Measurements from ENCODE around the gene MTIF3.

The MTIF3 gene

DNA sequence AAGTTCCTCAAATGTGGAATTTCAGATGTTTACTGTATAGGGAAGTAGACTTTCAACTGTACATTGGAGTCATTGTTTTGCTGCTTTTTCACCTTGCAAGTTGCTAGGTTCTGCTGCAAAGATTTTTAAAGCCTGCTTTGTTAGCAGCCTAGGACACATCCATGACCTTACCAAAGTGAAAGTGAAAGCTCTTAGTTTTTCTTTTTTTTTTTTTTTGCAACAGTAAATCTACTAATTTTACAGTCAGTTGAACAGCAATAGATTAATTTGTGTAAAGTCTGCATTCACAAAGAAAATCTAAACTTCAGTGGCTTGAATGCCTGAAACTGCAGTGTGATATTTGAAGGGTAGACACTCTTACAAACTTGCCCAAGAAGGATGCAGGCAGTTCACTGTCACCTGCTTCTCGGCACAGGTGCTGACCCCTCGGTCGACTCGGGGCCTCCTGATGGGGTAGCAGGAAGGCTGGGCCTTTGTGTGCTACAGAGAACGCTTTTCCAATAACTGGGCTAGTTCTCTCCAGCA lies 5.0 kb upstream of the MTIF3 start:
- no peak for DNase-seq (ENCODE audit: low spot score)

DNA sequence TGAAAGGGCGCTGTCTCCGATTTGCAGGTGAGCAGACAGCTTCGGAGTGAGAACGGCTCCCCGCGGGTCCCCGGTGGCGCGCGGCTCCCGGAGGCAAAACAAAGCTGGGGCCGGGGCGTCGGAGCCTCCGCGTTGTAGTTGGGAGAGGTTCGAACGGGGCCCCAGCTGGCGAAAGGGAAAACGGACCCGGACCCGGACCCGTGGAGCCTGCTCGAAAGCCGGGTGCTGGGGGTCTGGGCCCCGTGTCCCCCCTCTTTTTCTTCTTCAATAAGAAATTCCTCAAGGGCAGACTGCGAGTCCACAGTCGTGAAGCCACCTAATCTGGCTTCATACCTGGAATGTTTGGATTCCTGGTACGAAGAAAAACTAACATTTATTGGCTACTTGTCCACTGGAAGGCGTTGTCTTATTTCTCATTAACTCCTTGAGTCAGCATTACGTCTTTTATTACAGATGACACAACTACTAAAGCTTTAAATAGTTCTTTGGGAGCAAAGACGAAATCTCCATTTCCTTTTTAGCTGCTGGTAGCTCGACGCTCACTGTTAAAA lies 632 bp upstream of the MTIF3 start:
- peak; percentile 27 for DNase-seq (ENCODE audit: low spot score)

DNA sequence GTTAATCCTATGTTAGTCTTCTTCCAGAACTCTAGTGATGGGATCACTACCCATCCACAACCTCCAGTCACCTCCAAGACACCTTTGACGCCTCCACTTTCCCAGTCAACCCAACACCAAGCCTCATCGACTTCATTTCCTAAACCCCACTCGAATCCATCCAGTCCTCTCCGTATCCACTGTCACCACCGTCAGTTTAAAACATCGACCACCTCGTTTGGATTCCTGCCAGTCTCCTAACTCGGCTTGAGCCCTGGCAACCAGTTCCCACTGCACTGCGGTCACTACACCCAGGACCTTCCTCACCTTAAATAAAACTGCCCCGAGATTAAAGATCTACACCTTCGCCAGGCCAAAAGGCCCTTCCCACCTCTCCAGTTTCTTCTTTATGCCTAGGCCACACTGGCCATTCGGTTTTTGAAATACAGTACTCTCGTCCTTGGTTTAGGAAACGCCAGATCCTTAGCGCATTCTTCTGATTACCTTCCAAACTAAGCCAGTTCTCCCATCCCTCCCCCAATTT lies 1.2 kb downstream of the MTIF3 start:
- DNase-seq (ENCODE audit: low spot score) = no peak

DNA sequence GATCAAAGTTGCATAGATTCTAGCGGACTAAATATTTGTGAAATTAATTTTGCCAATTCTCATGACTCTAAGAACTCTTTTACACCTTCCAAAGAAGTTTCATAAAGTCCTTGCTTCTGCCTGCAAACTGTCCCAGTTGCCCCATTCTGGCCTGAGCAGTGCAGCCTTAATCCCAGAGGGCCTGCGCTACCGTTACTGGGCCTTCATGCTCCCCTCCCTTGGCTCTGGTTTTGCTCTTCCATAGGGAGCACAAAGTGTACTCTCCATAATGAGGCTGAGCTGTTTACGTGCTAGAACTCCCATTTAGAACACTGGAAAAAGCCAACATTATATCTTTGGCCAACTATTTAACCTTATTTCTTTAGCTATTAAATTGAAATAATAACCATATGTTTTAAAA lies 2.1 kb downstream of the MTIF3 start:
- DNase-seq (ENCODE audit: low spot score) = no peak

DNA sequence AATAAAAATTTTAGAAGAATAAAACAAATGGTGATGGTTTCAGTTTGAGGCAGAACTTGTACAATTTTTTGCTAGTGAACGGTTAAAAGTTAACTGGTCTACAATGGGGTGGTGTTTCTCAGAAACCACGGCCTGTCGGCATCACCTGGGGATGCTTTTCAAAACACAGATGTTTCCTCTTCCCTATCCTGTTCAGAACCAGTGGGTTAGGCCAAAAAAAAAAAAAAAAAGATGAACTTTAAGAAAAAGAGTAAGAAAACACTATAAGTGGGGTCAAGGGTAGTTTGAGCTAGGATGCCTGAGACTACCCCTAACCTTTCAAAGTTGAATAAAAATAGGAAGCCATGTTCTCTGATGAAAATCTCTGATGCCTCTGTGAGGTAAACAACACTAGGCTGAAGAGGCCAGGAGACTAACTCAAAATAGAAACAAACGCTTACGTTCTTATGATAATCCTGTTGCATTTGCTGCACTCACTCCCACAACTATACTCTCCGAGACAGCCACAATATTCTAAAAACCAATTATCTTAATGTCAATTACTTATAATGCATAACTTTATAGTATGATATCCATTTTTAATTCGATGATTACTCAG lies 3.3 kb downstream of the MTIF3 start:
- DNase-seq (ENCODE audit: low spot score) = no peak

DNA sequence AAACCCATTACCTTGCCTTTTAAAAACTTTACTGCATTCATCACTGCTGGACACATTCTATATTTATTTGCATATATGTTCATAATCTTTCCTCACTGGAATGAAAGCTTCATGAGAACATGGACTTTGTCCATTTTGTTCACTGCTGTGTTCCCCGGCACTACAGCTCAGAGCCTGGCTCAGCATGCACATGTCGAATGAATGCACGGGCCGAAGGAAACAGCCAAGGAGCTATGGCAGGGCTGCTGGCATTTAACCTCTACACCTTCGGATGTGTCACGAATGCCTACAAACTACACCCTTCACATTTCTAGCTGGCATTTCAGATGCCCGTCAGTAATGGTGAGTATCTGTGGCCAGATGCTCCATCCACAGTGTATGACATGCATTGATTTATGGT lies 7.6 kb downstream of the MTIF3 start:
- no peak for DNase-seq (ENCODE audit: low spot score)

DNA sequence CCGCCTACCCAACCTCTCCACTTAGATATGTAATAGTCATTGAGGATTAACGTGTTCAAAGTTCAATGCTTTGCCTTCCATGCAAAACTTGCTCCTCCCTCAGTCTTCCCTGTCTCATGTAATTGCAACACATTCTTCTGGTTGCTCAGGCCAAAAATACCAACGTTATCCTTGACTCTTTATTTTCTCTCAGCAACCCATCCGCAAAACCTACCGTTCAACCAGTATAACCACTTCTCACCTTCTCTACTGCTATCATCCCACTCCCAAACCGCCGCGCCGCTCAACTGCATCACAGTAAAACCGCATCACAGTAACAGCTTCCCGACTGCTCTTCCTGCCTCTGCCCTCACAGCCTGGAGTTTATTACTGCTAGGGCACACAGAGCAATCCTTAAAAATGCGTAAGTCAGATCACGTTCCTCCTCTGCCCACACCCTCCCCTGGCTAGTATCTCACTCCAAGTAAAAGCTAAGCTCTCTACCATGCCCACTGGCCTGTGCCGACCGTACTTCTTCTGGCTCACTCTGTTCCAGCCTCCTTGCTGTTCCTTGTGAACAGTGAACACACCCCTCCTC lies 8.2 kb downstream of the MTIF3 start:
- no peak for DNase-seq (ENCODE audit: low spot score)

DNA sequence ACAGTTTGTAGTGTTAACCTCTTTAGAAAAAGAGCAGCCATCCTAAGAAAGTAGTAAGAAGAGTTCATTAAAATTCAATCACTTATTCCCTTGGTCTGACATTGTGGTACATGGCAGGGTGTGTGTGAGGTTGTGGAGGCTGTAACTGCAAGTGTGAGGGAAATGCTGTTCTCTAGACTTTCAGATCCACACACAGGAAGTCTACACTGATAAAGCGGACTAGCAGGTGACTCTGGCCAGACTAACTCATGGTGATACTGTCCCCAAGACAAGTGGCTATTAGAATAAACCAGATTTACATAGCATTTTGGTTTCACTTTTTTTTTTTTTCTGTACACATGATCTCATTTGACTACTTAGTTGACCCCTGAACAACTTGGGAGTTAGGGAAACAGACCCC lies 10.0 kb downstream of the MTIF3 start:
- no peak for DNase-seq (ENCODE audit: low spot score)

DNA sequence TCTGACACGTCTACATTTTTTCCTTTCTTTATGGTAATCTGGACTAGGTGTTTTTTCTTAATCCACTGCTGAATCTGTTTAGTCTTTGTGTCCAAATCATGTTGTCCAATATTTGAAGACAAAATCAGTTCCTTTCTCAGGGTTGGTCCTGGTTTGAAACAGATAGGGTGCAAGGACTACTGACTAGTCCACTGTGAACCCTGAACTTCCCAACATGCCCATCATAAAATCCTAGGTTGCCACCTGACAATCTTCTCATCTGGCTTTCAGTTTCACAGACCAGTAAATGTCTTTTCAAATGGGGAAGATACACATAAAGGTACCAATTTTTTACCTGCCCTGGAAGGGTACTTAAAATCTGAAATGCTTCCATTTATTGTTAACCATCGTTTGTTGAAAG lies 13.2 kb downstream of the MTIF3 start:
- no peak for DNase-seq (ENCODE audit: low spot score)

DNA sequence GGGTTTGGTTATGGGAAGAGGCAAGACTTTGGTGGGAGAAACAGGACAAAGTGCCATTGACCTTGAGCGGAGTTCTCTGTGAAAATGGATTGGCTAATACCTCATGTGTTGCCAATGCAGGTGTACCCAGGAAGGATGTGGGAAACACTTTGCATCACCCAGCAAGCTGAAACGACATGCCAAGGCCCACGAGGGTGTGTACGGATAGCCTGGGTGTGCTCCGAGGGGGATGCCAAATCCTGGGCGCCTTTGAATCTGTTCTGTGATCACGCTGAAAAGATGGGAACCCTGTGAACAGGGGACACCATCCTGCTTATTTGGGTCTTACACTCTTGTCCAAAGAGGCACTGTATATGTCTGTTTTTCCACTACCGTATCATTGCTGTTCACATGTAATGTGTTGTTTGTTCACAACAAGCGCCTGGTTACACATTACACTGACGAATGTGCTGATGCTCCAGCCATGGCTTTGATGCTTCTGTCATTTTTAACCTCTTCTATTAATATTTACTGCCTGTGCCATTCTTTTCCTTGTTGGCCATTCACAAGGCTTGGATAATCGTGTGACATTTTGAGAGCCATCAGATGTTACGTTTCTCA lies 17.7 kb downstream of the MTIF3 start:
- DNase-seq (ENCODE audit: low spot score) = no peak

DNA sequence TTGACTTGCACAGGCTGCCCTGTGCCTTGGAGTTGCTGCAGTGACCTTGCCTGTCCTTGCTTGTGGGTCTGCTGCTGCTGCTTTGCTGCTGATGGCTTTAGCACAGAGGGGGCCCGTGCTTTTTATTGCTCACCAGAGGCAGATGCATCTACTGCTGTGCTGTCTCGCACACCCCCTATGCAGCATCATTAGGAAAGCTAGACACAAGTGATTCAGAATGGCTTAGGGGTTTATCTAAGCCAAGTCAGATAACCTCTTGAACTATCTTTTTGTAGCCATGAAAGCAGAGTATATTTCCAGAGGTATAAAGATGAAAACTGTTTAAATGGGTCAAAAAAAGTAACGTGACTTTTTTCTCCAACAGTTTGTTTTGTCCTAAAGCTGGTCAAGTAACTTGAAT lies 18.2 kb downstream of the MTIF3 start:
- no peak for DNase-seq (ENCODE audit: low spot score)

DNA sequence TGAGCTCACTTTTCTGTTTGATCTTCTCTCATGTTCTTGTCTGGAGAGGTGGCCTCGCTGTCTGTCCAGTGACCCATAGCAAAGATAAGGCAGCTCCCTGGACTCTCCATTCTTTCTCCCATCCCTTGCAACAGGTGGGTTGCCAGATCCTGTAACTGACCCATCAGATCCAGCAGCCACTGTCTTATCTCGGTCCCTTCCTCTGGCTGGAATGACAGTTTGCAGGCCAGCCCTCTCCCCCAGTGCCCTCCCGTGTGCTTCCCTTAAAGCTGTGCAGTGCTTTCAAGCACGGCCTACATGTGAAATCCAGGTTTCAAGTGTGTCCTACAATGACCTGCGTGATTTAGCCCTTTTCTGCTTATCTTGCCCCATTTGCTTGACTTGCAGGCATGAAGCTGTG lies 22.2 kb downstream of the MTIF3 start:
- DNase-seq (ENCODE audit: low spot score) = no peak

DNA sequence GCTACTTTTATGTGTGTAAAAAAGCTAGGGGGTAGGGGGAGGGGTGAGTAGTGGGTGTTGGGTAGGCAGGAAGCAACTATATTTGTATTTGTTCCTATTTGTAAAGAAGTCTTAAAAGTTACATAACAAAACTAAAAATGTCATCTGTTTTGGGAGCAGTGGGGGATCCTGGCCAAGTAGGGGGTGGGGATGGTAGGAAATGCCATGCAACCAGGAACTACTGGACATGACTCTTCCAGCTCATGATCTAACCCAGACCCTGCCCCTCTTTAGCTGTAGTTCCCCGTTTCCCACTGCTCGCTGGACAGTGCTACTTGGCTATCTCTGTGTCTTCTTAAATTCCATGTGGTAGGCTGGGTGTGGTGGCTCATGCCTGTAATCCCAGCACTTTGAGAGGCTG lies 22.7 kb downstream of the MTIF3 start:
- DNase-seq (ENCODE audit: low spot score) = no peak

DNA sequence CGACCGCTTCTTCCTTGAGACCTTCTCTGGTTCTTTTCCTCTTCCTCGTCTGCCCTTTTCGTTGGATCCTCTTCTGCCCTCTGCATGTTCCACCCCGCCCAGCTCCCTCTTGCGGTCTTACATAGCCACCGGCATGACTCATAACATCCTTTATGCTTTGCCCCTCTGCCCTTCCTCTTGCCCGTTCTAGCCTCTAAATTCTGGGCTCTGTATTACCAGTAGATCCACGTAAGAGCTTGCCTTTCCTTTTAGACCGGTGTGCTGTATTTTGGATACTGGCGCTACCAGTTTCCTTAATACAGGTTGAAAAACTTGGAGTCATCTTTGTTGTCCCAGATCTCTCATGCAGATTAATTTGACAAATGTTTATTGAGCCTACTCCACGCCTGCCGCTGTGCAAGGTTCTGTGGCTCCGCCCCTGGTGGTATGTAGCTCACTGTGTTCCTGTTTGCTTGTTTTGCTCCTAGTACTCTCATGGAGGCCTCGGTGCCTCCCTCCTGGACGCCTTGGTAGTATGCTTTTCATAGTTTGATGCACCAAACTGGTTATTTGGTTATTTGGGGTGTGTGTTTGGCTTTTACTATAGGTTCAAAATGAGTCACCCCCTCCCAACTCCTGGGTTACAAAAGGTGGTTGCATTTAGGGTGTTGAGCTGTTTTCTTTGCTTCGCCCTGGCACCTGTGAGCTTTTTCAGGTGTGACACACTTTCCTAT lies 24.3 kb downstream of the MTIF3 start:
- DNase-seq (ENCODE audit: low spot score) = peak; percentile 61

DNA sequence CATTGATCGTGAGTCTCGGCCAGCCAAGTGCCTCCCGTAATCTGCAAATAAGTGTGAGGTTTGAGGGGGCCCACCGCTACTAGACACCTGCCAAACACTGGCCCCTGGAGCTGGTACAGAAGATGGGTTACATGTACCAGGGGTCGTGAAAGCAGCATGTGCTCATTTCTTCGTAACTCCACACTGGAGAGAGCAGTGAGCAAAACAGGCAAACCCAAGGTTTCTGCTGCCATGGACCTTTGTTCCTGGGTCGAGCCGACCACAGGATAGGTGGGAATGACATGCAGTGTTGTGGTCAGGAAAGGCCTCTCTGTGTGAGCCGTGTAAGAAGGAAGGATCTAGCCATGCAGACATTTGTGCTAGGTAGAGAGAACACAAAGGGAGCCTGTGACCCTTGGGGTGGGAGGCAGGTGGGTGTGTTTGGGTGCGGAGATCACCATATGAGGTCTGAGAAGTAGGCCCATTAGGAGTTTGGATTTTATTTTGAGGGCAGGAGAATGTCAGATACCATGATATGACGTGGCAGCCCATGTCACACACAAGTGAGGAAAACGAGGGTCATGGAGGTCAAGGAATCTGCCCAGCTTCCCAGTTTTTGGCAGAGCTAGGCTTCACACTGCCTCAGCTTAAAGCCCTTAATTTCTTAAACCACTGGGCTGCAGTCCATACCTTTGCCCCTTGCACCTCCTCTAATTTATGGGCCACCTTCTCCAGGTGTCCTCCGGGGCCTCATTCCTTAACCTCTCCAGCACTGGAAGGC lies 25.0 kb downstream of the MTIF3 start:
- no peak for DNase-seq (ENCODE audit: low spot score)

DNA sequence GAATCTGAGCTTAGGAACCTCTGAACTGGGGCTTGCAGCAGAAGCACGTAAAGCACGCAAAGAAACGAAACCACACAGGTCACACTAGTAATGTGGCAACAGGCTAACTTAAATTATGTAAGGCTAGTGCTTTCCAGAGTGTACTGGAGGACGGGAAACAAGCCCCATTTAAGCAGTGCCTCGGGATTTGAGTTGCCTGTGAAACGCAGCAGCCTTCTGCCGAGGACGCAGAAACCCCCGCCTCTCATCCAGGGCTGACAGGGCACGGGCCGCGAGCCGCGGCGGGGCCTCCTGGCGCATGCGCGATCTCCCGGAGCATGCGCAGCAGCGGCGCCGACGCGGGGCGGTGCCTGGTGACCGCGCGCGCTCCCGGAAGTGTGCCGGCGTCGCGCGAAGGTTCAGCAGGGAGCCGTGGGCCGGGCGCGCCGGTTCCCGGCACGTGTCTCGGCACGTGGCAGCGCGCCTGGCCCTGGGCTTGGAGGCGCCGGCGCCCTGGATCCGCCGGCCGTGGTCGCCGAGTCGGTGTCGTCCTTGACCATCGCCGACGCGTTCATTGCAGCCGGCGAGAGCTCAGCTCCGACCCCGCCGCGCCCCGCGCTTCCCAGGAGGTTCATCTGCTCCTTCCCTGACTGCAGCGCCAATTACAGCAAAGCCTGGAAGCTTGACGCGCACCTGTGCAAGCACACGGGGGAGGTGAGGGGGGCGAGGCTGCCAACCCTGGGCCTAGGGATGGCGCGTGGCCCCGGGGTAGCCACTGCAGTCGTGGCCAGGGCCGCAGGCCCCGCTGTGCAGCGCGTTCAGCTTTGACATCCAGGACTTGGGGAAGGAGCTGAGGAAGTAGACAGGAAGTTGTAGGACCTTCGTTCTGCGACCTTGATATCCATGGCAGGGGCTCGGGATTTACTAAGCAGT lies 25.9 kb downstream of the MTIF3 start, which contains the start of gene GTF3A:
Gene GTF3A (plus strand): TSS at position 374 of the 912 bp plus-strand sequence.
- DNase-seq (ENCODE audit: low spot score) = peak; percentile 89

DNA sequence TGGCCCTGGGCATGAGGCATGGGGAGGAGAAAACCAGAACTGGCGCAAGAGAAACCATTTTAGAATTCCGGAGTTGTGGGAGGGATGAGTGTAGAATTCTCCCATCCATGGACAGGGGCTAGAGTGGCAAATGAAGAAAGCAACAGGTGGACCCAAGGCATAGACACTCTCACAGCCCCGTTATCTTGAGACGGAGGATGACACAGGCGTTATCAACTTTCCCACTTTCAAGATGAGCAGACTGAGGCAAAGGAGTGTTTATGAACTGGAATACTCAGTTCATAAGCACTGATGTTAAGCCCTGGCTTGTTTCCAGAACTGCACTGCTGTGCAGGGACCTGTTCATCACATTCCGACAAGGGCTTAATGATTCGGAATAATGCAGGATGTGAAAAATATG lies 27.0 kb downstream of the MTIF3 start:
- no peak for DNase-seq (ENCODE audit: low spot score)

DNA sequence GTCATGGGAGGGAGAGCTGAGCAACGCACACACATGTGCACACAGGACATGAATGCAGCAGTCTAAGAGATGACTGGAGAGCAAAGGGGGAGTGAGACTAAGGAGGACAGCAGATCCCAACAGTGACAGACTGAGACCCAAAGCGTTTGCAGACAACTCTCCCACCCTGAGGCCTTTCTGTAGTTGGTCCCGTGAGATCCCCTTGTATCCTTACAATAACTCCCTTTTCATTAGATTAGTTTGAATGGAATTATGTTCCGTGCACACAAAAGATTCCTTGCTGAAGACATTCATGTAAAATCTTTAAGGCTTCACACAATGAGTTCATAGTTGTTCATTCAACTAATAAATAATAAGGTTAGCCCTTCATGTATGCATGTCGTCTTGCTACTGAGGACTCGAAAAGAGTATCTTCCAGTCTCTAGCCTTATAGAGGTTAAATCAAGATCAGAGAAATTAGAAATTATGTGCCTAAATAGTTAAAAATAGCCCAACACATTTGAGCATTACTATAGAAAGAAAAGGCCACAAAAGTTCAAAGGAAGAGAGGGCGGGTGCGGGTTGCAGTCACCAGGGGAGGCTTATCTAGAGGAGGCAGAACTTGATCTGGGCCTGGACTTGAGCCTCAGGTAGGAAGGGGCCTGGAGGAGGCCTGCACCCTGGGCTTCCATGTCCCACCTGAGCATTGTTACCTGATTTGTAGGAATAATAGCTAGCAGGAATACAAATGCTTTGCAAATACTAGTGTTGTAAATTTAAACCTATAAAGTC lies 29.1 kb downstream of the MTIF3 start:
- no peak for DNase-seq (ENCODE audit: low spot score)

DNA sequence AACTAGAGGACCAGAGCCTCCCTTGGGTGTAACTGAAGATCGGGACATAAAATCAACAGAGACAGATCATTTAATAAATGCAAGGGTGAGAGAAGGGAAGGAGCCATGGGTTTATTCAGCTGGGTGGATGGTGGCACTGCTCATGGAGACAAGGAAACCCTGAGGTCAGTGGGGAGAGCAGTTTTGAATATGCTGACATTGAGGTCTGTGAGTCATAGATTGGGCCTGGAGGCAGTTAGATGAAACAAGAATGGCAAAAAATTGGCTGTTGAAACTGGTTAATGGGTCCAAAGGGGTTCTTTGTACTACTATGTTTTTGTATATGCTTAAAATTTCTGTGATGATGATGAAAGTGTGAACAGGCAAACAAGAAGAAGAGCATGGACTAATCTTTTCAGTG lies 31.0 kb downstream of the MTIF3 start:
- no peak for DNase-seq (ENCODE audit: low spot score)

DNA sequence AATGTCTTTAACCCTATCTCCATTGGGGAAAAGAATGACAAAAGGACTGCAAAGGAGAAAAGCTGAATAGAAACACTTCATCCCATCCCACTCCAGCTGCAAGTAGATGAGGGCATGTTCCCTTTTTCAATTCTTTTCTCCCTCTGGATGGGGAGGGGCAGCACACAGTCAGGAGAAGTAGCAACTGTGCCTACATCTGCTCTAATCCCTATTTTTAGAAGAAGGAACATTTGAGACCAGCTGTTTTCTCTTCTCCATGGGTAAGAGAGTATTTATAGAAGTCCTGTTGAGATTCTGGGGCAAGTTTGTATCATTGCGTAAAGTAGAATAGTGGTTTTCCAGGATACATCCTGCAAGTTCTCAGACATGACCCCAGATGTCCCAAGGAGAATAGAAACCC lies 35.2 kb downstream of the MTIF3 start:
- no peak for DNase-seq (ENCODE audit: low spot score)

Measured in kidney capillary endothelial cell (primary cell).